CD4-positive, alpha-beta T cell treated with Interferon alpha-2 for 1 hour (primary cell): ENCODE data around the gene CCDC78.
"Not testable (repeated sequence)": the region's sequence is repeated elsewhere in the genome, so short reads cannot be mapped to it uniquely, and the experiment has no call there.

Experiments used
- DNase-seq, 2 donors: peaks; one replicate each; pipeline ENCODE4 v3.0.0-alpha.2; 2020 to 2022

CCDC78 gene

DNA sequence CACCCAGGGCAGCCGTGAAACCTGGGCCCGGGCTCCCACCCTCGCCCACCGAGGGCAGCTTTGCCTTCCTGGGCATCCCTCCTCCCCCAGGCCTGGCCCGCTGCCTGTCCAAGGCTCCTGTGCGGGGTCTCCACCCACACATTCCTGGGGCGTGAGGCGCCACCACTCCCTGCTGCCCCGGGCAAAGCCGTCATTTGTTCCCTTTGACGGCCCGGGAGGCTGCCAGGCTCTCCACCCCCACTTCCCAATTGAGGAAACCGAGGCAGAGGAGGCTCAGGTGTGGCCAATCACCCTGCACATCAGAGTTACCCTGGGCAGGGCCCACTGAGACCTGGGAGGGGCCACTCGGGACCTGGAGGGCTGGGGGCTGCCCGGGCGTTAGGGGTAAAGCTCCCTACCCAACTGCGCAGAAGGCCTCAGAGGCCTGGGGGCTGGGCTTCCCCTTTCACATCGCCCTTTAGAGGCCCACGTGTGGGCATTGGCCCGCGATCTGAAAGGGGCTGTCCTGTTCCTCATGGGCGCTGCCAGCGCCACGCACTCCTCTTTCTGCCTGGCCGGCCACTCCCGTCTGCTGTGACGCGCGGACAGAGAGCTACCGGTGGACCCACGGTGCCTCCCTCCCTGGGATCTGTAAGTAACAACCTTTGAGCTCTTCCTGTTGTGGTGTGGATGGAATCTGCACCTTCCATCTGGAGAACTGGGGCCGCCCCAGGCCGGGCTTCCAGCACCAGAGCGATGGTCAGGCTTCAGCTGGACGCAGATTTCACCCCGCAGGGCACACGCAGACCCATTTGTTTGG is 34.5 kb upstream of the CCDC78 start, which contains the start of gene MSLN:
MSLN (plus strand) TSS at position 190 of the 799 bp plus-strand sequence. CDS start 1,947 bp downstream, outside the sequence.
- DNase-seq: no peak

- DNase-seq: no peak
Measured at GRCh38 chr16:760065-760464, 33.8 kb upstream of the CCDC78 start.

DNA sequence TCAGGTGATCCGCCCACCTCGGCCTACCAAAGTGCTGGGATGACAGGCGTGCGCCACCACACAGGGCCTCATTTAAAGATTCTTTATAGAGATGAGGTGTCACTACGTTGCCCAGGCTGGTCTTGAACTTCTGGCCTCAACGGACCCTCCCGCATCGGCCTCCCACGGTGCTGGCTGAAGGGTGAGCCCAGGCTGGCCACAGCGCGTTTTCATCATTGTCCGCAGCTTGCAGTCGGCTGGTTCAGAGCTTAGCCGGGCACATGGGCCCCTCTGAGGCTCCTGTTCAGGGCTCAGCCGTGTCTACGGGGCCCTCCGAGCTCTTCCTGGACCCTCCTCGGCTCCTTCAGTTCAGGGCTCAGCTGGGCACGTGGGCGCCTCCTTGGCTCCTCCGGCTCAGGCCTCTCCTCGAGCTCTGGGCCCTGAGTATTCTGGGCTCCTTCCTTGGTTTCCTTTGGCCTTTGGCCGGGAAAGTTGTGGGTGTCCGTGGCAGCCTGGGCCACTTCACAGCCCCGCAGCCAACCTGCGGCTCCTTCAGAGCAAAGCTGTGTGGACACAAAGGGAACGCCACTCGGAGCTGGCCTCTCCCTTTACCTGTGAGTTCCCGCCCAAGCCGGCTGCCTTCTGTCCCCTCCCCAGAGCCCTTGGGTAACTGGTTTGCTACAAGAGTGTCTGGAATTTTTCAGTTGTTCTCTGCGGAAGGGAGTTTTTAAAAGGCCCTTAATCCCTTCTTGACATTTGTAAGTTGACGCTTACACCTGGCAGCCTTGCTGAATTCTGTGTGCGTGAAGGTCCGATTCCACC is 33.1 kb upstream of the CCDC78 start:
- DNase-seq: no peak

DNA sequence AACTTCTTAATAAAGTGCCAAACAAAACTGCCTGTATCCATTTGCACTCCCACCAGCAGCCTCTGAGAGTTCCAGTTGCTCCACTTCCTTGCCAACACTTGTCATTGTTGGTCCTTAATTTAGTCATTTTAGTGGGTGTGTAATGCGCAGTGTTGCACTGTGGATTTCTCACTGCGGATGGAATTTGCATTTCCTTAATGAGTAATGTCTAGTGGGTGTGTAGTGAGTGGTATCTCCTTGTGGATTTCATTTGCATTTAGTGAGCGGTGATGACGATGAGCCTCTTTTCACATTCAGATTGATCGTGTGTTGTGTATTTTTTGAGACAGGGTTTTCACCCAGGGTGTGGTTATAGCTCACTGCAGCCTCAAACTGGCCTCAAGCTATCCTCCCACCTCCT is 30.2 kb upstream of the CCDC78 start:
- no peak for DNase-seq

- DNase-seq: peak in 1 of 2 donors; percentile 43
Measured at GRCh38 chr16:754656-755055, 28.4 kb upstream of the CCDC78 start.

GRCh38 chr16:754121-754607 is 27.9 kb upstream of the CCDC78 start:
- DNase-seq: not testable (repeated sequence)

DNA sequence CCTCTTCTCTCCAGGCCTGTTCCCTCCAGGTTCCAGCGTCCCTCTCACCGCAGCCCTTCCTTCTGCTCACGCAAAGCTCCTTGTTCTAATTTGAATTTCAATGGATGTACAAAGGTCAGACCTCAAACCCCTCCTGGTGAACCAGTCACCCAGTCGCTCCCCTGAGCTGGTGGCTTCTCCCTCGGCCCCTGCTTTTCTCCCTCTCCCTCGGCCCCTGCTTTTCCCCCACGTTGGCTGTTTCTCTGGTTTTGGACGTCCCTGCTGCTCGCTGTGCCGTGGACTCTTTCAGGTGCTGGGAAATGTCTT is 25.7 kb upstream of the CCDC78 start:
- no peak for DNase-seq

DNA sequence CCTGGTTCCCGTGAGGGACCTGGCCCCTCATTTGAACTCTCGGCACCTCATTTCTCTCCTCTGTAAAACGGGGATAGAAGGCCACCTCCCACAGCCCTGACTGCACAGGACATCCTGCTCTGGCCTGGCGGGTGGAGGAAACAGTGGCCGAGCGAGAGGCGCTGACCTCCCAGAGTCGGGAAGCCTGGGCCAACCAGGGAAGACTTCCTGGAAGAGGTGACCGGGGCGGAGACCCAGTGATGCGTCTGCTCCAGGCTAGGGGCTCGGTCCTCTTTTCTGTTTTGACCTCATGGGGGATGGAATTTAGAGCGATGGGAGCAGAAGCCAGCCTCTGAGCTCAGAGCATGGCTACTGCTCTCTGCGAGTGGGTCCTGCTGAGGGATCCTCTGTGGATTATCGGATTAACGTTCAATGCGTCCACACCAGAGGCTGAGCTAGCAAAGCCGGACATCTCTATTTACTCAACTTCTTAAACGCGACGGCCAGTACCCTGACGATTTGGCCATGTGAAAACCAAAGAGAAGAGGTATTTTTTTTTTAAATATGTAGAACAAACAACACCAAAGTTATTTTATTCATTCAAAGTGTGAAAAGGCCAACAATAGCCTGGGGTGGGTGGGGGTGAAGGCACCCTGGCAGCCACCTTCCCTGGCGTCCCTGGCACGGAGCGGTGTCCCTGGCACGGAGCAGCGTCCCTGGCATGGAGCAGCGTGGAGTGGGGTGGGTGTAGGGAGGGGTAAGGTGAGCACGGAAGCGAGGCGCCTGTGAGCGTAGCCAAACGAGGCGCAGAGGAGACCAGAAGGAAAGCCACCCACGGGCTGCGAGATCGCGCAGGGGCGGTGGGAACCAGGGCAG is 25.1 kb upstream of the CCDC78 start:
- no peak for DNase-seq

DNA sequence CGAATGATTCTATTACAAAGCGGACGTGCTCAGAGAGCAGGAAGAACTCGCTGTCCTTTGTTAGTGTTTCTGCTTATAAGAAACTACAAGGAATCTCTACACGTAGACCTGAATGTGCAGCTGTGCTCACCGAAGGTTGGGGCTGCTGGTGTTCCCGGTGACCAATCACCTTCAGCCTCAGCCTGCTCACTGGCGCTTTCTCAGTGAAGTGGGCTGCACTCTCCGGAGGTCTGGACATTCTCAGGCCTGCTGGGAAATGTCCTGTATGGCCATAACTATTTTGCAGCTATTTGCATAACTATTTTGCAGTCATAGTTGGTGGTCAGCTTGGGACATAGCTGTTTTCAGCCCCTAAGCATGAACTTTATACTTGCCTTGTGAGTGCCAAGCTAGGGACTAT is 24.2 kb upstream of the CCDC78 start:
- no peak for DNase-seq

DNA sequence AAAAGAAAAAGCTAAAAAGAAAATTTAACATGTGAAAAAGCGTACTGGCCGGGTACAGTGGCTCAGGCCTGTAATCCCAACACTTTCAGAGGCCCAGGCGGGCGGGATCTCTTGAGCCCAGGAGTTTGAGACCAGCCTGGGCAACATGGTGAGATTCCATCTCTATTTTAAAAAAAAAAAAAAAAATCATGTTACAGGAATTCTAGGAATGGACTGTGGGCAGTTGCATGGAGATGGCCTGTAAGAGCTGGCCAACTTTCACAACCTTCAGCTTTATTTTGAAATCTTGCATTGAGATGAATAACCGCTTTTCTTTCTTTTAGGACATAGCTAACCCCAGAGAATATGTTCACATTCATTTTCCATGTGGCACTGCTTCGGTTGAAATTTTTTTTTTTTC is 22.8 kb upstream of the CCDC78 start:
- no peak for DNase-seq

- DNase-seq: no peak
Measured at GRCh38 chr16:747978-748746, 21.9 kb upstream of the CCDC78 start.

GRCh38 chr16:746637-747036 is 20.4 kb upstream of the CCDC78 start:
- no peak for DNase-seq

GRCh38 chr16:745739-746138 is 19.5 kb upstream of the CCDC78 start:
- no peak for DNase-seq

DNA sequence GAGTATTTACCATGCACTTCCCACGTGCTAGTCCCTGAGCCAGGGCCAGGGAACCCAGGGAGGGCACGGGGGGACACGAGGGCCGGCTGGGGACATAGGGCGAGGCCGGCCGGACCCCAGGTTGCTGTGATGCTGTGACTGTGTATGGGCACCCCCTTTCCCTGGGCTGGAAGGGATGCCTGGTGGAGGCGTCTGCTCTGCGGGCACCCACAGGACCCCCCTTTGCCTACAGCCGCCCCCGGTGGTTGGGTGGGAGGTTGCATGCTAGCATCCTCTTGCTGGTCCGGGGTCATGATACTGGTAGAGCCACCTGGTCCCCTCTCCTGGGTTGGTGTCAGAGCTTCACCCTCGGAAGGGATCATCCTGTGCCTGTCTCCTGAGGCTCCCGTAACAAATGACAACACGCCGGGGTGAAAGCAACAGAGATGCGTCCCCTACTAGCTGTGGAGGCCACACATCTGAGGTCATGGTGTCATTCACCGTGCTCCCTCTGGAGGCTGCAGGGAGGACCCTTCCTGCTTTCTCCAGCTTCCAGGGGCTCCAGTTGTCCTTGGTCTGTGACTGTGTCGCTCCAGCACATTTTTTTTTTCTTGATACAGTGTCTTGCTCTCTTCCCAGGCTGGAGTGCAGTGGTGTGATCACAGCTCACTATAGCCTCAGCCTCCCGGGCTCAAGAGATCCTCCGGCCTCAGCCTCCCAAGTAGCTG is 17.7 kb upstream of the CCDC78 start:
- DNase-seq: no peak

DNA sequence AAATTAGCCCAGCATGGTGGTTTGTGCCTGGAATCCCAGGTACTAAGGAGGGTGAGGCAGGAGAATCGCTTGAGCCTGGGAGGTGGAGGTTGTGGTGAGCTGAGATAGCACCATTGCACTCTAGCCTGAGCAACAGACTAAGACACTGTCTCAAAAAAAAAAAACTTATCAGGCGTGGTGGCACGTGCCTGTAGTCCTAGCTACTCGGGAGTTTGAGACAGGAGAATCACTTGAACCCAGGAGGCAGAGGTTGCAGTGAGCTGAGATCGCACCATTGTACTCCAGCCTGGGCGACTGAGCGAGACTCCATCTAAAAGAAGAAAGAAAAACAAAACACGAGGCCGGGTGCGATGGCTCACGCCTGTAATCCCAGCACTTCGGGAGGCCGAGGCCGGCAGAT is 16.7 kb upstream of the CCDC78 start:
- not testable (repeated sequence) for DNase-seq

DNA sequence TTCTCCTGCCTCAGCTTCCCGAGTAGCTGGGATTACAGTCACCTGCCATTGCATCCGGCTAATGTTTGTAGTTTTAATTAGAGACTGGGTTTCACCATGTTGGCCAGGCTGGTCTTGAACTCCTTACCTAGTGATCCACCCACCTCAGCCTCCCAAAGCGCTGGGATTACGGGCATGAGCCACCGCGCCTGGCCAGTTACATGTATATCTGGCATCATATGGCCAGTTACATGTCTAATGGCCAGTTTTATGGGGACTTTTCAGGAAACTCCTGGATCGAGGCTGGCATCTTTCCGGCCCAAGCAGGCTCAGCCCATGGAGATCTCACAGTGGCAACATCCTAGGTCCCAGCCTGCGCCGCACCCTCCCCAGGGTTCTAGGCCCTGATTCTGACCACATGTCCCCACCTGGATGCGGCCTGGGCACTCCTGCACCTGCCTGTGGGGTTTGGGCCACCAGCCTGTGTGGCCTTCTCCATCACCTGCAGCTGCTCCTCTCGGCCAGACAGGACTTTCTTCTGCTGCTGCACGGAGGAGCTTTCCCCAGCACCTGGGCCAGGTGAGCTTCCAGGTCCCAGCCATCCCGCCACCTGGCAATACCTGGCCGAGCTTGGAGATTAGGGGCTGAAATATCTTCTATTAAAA is 15.9 kb upstream of the CCDC78 start:
- DNase-seq: no peak

GRCh38 chr16:740764-741505 is 14.7 kb upstream of the CCDC78 start, which contains the start of gene CIAO3:
Gene CIAO3, minus strand, starts transcription at chr16:740997. Its CDS starts 12 bp downstream, at chr16:740985.
- DNase-seq: peak; percentile 87 to 93

DNA sequence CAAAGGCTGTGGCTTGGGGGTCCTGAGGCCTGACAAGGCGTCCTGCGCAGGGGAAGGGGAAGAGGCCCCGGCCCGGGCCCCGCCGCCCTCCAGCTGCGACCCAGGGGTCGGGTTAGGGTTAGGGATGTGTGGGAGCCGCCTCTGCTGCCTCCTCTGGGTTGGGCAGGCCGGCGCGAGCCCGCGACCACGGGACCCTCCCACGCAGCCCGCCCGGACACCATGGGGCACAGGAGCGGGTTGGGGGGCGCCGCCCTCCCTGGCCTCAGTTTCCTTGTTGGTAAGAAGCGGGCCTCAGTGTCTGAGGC is 14.2 kb upstream of the CCDC78 start:
- no peak for DNase-seq

DNA sequence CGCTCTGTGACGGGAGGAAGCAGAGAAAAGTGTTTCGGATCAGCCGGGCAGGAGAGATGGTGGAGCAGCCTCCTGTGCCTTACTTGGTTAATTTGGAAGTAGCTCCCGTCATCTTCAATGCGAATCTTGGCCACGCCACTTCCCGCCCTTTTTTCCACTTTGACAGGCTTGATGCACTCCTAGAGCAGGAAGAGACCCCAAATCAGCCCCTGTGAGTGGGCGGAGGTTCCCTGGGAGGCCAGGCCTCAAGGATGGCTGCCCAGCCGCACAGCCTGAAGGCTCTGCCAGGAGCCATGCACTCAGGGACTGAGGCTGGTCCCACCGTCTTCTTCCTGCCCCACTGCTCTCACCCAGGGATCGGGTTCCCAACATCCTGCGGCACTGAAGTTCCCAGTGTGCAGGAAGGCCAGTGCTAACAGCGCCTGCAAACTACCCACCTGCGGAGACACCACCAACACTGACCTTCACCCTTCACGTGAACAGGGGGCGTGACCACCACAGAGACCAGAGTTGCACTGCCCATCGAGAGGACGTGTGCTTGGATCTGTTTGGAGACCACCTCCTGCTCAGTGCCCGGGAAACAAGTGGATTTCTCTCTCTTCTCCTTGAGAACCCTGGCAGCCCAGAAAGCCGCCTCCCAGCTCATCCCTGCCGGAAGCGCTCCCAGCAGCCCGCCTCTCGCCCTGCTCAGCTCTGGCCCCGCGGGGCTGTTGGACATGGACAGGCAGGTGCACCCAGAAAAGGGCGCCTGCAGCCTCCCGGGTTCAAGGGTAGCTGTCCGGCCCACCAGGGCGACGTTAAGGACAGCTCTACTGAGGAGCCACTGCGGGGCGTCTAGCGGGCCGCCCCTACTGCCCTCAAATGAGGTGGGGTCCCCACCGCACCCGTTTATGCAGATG is 13.6 kb upstream of the CCDC78 start:
- no peak for DNase-seq
